ENCODE results near the gene THSD7B. TPM values are rescaled to one million over a fixed set of nuclear protein-coding genes. Genes with fewer than 3 reads are reported as not detected.
"Not testable (repeated sequence)": the region's sequence is repeated elsewhere in the genome, so short reads cannot be mapped to it uniquely, and the experiment has no call there.

Gene THSD7B
- total RNA-seq, 1 donor from 2014 or later = not detected

GRCh38 chr2:137096693-137097092 is 331.3 kb downstream of the THSD7B start:
- Mint-ChIP-seq H3K9me3 (no peaks in the 10 kb centered on the region), H3K27ac (no peak overlapping the region), H3K36me3 (ENCODE audit: low read depth) (no peaks in the 10 kb centered on the region), H3K4me1 (ENCODE audit: low read depth) (no peaks in the 10 kb centered on the region), H3K27me3 (ENCODE audit: low read depth) (no peaks in the 10 kb centered on the region), H3K4me3 (ENCODE audit: low read depth) (no peak overlapping the region)
- DNase-seq (ENCODE audit: low spot score) = no peak
- intact Hi-C loops (cut with micrococcal nuclease) = no loop called here

DNA sequence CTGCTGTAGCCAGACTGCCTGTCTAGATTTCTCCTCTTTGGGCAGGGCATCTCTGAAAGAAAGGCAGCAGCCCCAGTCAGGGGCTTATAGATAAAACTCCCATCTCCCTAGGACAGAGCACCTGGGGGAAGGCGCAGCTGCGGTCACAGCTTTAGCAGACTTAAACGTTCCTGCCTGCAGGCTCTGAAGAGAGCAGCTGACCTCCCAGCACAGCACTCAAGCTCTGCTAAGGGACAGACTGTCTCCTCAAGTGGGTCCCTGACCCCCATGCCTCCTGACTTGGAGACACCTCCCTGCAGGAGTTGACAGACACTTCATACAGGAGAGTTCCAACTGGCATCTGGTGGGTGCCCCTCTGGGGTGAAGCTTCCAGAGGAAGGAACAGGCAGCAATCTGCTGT is 336.5 kb downstream of the THSD7B start:
- intact Hi-C loops (cut with micrococcal nuclease); H3K4me3 Mint-ChIP-seq (ENCODE audit: low read depth); H3K4me1 Mint-ChIP-seq (ENCODE audit: low read depth); H3K36me3 Mint-ChIP-seq (ENCODE audit: low read depth); H3K27me3 Mint-ChIP-seq (ENCODE audit: low read depth); H3K27ac Mint-ChIP-seq; DNase-seq (ENCODE audit: low spot score): not testable (repeated sequence)
- H3K9me3 Mint-ChIP-seq = peaks cover 13% of the 10 kb centered on the region

- intact Hi-C loops (cut with micrococcal nuclease) = no loop called here
- Mint-ChIP-seq H3K9me3 (peaks cover 7% of the 10 kb centered on the region), H3K27ac (no peak overlapping the region), H3K36me3 (ENCODE audit: low read depth) (no peaks in the 10 kb centered on the region), H3K4me1 (ENCODE audit: low read depth) (no peaks in the 10 kb centered on the region), H3K4me3 (ENCODE audit: low read depth) (no peak overlapping the region), H3K27me3 (ENCODE audit: low read depth) (no peaks in the 10 kb centered on the region)
- no peak for DNase-seq (ENCODE audit: low spot score)
These were observed 342.6 kb downstream of the THSD7B start for GRCh38 chr2:137107904-137108303.

- Mint-ChIP-seq H3K36me3 (ENCODE audit: low read depth) (no peaks in the 10 kb centered on the region), H3K4me3 (ENCODE audit: low read depth) (no peak overlapping the region), H3K4me1 (ENCODE audit: low read depth) (no peaks in the 10 kb centered on the region), H3K9me3 (no peaks in the 10 kb centered on the region), H3K27me3 (ENCODE audit: low read depth) (no peaks in the 10 kb centered on the region), H3K27ac (no peak overlapping the region)
- intact Hi-C loops (cut with micrococcal nuclease) = no loop called here
- no peak for DNase-seq (ENCODE audit: low spot score)
These were observed 346.6 kb downstream of the THSD7B start for GRCh38 chr2:137111896-137112295.

- H3K27me3 Mint-ChIP-seq (ENCODE audit: low read depth) = no peaks in the 10 kb centered on the region
- H3K4me1 Mint-ChIP-seq (ENCODE audit: low read depth) = no peaks in the 10 kb centered on the region
- DNase-seq (ENCODE audit: low spot score) = no peak
- H3K36me3 Mint-ChIP-seq (ENCODE audit: low read depth) = no peaks in the 10 kb centered on the region
- no peak overlapping the region for H3K27ac Mint-ChIP-seq
- intact Hi-C loops (cut with micrococcal nuclease) = no loop called here
- no peaks in the 10 kb centered on the region for H3K9me3 Mint-ChIP-seq
- H3K4me3 Mint-ChIP-seq (ENCODE audit: low read depth) = no peak overlapping the region
These were observed 349.9 kb downstream of the THSD7B start for GRCh38 chr2:137115081-137115794.

- intact Hi-C loops (cut with micrococcal nuclease) = no loop called here
- no peaks in the 10 kb centered on the region for H3K4me1 Mint-ChIP-seq (ENCODE audit: low read depth)
- H3K4me3 Mint-ChIP-seq (ENCODE audit: low read depth) = no peak overlapping the region
- no peaks in the 10 kb centered on the region for H3K36me3 Mint-ChIP-seq (ENCODE audit: low read depth)
- no peaks in the 10 kb centered on the region for H3K9me3 Mint-ChIP-seq
- no peak for DNase-seq (ENCODE audit: low spot score)
- no peaks in the 10 kb centered on the region for H3K27me3 Mint-ChIP-seq (ENCODE audit: low read depth)
- no peak overlapping the region for H3K27ac Mint-ChIP-seq
These were observed 350.4 kb downstream of the THSD7B start for GRCh38 chr2:137115795-137116089.

GRCh38 chr2:137117385-137117784 is 352.0 kb downstream of the THSD7B start:
- Mint-ChIP-seq H3K4me3 (ENCODE audit: low read depth) (no peak overlapping the region), H3K27me3 (ENCODE audit: low read depth) (no peaks in the 10 kb centered on the region), H3K4me1 (ENCODE audit: low read depth) (no peaks in the 10 kb centered on the region), H3K9me3 (no peaks in the 10 kb centered on the region), H3K27ac (no peak overlapping the region), H3K36me3 (ENCODE audit: low read depth) (no peaks in the 10 kb centered on the region)
- no peak for DNase-seq (ENCODE audit: low spot score)
- intact Hi-C loops (cut with micrococcal nuclease) = no loop called here

DNA sequence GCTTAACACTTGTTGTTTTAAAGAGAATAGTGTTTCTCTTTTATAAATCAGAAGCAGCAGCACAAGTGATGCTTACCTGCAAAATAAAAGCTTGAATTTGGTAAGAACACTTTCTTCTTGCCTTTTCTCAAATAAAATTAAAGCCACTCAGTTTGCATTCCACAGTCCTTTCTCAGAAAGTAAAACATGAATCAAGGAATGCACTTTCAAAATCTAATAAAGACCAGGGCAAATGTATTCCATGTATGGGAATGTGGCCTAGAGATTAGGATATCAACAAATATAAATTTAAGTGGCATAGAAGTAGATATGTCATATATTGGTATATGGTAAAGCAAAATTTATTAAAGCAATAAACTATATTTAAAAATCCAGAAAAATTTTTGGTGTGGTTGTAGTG is 352.8 kb downstream of the THSD7B start:
- H3K4me3 Mint-ChIP-seq (ENCODE audit: low read depth) = no peak overlapping the region
- H3K36me3 Mint-ChIP-seq (ENCODE audit: low read depth) = no peaks in the 10 kb centered on the region
- no peaks in the 10 kb centered on the region for H3K27me3 Mint-ChIP-seq (ENCODE audit: low read depth)
- DNase-seq (ENCODE audit: low spot score) = no peak
- no peaks in the 10 kb centered on the region for H3K4me1 Mint-ChIP-seq (ENCODE audit: low read depth)
- intact Hi-C loops (cut with micrococcal nuclease) = no loop called here
- no peaks in the 10 kb centered on the region for H3K9me3 Mint-ChIP-seq
- no peak overlapping the region for H3K27ac Mint-ChIP-seq

- Mint-ChIP-seq H3K36me3 (ENCODE audit: low read depth) (no peaks in the 10 kb centered on the region), H3K4me1 (ENCODE audit: low read depth) (no peaks in the 10 kb centered on the region), H3K27me3 (ENCODE audit: low read depth) (no peaks in the 10 kb centered on the region), H3K27ac (no peak overlapping the region), H3K9me3 (no peaks in the 10 kb centered on the region), H3K4me3 (ENCODE audit: low read depth) (no peak overlapping the region)
- intact Hi-C loops (cut with micrococcal nuclease) = no loop called here
- DNase-seq (ENCODE audit: low spot score) = no peak
These were observed 357.9 kb downstream of the THSD7B start for GRCh38 chr2:137123226-137123625.

- no peaks in the 10 kb centered on the region for H3K36me3 Mint-ChIP-seq (ENCODE audit: low read depth)
- H3K9me3 Mint-ChIP-seq = no peaks in the 10 kb centered on the region
- no peaks in the 10 kb centered on the region for H3K27me3 Mint-ChIP-seq (ENCODE audit: low read depth)
- no peak overlapping the region for H3K4me3 Mint-ChIP-seq (ENCODE audit: low read depth)
- DNase-seq (ENCODE audit: low spot score) = no peak
- H3K4me1 Mint-ChIP-seq (ENCODE audit: low read depth) = no peaks in the 10 kb centered on the region
- intact Hi-C loops (cut with micrococcal nuclease) = no loop called here
- H3K27ac Mint-ChIP-seq = no peak overlapping the region
These were observed 367.9 kb downstream of the THSD7B start for GRCh38 chr2:137133225-137133624.

GRCh38 chr2:137138263-137138662 is 372.9 kb downstream of the THSD7B start:
- Mint-ChIP-seq H3K36me3 (ENCODE audit: low read depth) (no peaks in the 10 kb centered on the region), H3K27me3 (ENCODE audit: low read depth) (no peaks in the 10 kb centered on the region), H3K4me1 (ENCODE audit: low read depth) (no peaks in the 10 kb centered on the region), H3K27ac (no peak overlapping the region), H3K4me3 (ENCODE audit: low read depth) (no peak overlapping the region), H3K9me3 (no peaks in the 10 kb centered on the region)
- DNase-seq (ENCODE audit: low spot score) = no peak
- intact Hi-C loops (cut with micrococcal nuclease) = no loop called here

- no peak overlapping the region for H3K4me3 Mint-ChIP-seq (ENCODE audit: low read depth)
- H3K27ac Mint-ChIP-seq = no peak overlapping the region
- no peaks in the 10 kb centered on the region for H3K4me1 Mint-ChIP-seq (ENCODE audit: low read depth)
- intact Hi-C loops (cut with micrococcal nuclease) = no loop called here
- no peak for DNase-seq (ENCODE audit: low spot score)
- no peaks in the 10 kb centered on the region for H3K27me3 Mint-ChIP-seq (ENCODE audit: low read depth)
- no peaks in the 10 kb centered on the region for H3K9me3 Mint-ChIP-seq
- no peaks in the 10 kb centered on the region for H3K36me3 Mint-ChIP-seq (ENCODE audit: low read depth)
These were observed 386.4 kb downstream of the THSD7B start for GRCh38 chr2:137151731-137152130.

GRCh38 chr2:137154946-137155345 is 389.6 kb downstream of the THSD7B start:
- no peaks in the 10 kb centered on the region for H3K36me3 Mint-ChIP-seq (ENCODE audit: low read depth)
- no peak overlapping the region for H3K27ac Mint-ChIP-seq
- no peaks in the 10 kb centered on the region for H3K27me3 Mint-ChIP-seq (ENCODE audit: low read depth)
- H3K9me3 Mint-ChIP-seq = no peaks in the 10 kb centered on the region
- H3K4me3 Mint-ChIP-seq (ENCODE audit: low read depth) = no peak overlapping the region
- no peak for DNase-seq (ENCODE audit: low spot score)
- intact Hi-C loops (cut with micrococcal nuclease) = no loop called here
- H3K4me1 Mint-ChIP-seq (ENCODE audit: low read depth) = no peaks in the 10 kb centered on the region
